GM19455 (cell line): ENCODE results near the gene RPS27L.

Experiments used
- ATAC-seq: cut with Tn5 transposase; IDR thresholded peaks from one replicate; pipeline ENCODE4 v1.9.1; 2021; ENCODE audit not compliant: unreplicated experiment

The RPS27L gene

DNA sequence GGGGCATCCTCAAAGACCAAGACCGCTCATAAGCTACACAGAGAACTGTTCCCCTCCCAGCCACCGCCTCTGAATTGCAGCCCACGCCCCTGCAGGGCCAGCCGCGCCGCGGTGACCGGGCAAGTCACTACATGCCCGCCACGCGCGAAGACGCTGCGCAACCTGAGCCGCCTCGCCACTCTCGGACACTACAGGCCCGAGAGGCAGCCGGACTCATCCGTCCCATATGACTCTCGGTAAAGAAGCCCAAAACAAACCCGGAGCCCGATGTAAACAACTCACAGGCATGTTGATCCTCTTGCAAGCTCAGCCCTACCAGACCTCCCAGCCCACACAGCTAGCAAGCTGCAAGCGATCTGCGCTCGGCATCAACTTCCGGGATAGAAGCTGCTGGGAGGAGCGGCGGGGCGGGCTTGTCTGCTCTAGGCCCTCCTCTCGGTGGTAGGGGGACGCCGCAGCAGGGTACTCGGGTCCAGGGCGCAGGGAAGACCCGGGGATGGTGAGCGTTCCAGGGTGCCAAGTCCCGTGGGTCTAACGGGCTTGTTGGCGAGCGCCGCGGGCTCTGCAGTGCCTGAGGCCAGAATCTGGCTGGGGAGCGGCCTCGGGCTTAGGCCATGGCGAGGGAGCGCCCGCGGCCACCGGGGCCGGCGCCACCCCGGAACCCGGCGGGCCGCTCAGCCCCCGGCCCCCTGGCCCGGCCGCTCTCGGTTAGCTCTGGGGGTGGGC, at the start of gene RPS27L:
Gene RPS27L (minus strand): TSS at position 360 of the 726 bp plus-strand sequence. CDS start 72 bp downstream, at position 288.
- ATAC-seq: peak; percentile 88

- ATAC-seq: no peak
Observed at GRCh38 chr15:63206079-63206478, 48.8 kb upstream of the RPS27L start.

- ATAC-seq: no peak
Observed at GRCh38 chr15:63203451-63204090, 46.3 kb upstream of the RPS27L start.

- no peak for ATAC-seq
Observed at GRCh38 chr15:63202861-63203260, 45.6 kb upstream of the RPS27L start.

DNA sequence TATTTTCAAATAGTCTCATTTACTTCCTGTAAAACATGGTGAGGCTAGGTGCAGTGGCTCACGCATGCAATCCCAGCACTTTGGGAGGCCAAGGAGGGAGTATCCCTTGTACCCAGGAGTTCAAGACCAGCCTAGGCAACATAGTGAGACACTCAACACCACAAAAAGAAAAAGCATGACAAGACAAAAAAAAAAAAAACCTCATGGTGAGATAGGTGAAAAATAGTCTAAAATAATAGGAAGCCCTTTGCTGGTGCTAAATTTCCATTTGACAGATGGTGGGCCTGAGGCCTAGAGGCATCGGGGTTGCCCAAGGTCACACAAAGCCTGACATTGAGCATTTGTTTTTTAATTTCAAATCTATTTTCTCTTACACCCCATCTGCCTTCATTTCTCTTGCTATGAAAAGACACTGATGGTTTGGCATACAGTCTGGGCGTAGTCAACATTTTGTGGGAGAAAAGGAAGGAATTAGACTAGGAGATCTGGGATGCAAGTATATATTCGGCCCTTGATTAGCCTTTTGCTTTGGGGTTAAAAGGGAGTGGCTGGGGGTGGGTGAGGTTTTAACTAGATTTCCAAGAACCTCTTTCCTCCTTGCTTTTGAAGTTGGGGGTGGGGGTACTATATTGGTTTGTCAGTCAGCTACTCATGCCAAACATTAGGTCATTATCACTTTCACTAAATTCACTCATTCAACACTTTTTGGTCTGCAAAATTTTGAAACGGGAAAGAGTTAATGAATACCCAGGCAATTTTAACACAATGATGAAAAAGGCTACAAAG, 43.4 kb upstream of the RPS27L start:
- ATAC-seq: no peak

GRCh38 chr15:63198371-63199250, 41.3 kb upstream of the RPS27L start:
- no peak for ATAC-seq

GRCh38 chr15:63197626-63198025, 40.3 kb upstream of the RPS27L start:
- ATAC-seq: no peak

DNA sequence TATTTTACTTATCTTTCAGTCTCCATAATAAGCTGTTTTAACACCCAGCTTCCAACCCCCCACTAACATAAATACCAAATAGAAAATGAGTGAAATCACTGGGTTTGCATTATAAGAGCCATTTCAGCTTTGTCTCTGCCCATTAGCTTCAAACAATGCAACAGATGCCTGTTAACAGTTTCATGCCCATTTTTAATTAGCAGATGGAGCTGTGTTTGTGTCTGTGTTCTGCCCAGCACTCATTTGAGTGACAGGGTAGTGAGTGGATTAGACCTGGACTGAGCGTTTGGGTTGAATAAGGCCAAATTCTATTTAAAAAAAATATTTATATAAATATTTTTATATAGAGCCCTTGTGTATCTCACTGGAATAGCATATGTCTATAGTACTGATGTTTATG, 39.6 kb upstream of the RPS27L start:
- ATAC-seq: no peak

GRCh38 chr15:63195569-63196015, 38.3 kb upstream of the RPS27L start:
- no peak for ATAC-seq

DNA sequence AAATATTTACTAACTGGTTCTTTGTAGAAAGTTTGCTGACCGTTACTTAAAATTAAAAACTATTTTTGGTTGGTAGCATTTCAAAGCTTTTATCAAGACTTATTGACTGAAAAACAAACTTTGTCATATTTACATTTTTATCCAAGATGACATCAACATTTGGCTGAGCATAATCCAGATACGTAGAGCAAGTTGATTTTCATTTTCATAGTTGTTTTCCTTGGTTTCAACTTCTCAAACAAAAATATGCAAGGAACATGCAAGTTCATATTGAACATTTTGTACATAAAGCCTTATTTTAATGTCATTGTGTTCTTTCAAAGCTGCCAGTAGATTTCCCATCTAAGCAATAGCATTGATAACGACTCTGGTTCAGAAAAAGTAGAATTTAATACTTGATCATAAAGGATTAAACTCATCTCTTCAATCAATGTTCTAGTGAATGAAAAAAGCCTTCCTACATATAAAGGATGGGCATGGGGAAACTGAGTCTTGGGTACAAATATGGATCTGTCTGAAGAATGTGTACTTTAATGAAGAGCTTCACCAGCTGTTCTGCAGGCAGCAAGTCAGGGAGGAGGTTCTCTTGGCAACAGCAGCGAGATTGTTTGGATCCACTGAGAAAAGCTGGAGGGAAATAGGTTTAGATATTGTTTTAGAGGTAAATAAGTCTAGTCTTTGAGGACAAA, 37.7 kb upstream of the RPS27L start:
- no peak for ATAC-seq

GRCh38 chr15:63194302-63194701, 37.0 kb upstream of the RPS27L start:
- no peak for ATAC-seq

DNA sequence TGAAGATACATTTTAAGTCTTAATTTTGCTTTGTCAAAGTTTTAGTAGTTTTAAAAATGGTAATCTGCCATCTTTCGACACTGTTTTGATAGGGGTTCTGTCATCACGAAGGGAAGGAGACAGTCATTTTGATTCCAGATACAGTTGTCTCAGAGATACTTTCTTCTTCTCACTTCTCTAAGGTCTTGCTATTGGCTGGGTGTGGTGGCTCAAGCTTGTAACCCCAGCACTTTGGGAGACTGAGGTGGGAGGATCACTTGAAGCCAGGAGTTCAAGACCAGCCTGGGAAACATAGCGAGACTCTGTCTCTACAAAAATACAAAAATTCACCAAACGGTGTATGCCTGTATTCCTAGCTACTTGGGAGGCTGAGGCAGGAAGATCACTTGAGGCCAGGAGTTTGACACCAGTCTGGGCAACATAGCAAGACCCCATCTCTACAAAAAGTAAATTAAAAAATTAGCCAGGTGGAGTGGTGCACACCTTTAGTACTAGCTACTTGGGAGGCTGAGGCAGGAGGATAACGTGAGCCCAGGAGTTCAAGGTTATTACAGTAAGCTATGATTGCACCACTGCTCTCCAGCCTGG, 35.4 kb upstream of the RPS27L start:
- no peak for ATAC-seq

DNA sequence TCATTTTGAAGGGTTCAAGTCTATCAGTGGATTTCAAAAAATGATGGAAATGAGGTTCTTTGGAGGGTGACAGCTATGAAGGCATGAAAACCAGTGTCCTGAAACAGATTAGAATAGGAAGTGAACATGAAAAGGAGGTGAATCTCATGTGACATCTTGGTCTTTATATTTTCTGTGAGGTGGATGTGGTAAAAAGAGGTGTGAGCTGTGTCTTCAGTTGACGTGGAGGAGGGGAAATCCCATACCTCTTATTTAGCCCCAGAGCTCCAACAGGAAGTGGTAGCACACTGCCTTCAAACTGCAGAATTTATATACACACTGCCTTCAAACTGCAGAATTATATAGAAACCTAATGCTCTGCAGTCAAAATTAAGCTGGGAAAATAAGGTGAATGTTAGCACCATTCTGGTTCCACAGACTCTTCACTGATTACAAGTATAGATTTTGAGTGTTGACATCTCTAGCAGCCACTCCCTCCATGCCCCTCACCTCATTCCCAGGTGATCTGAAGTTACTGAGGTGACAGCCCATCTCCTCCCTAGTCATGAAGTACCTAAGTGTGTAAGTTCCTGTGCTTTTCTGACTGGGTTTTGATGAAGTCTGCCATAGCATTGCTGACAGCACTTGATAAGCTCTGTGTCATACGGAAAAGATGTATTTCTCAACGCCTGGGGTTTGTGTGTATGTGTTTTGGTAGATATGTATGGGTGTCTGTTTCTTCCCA, 34.8 kb upstream of the RPS27L start:
- no peak for ATAC-seq

- no peak for ATAC-seq
Observed at GRCh38 chr15:63190769-63191649, 33.7 kb upstream of the RPS27L start.

DNA sequence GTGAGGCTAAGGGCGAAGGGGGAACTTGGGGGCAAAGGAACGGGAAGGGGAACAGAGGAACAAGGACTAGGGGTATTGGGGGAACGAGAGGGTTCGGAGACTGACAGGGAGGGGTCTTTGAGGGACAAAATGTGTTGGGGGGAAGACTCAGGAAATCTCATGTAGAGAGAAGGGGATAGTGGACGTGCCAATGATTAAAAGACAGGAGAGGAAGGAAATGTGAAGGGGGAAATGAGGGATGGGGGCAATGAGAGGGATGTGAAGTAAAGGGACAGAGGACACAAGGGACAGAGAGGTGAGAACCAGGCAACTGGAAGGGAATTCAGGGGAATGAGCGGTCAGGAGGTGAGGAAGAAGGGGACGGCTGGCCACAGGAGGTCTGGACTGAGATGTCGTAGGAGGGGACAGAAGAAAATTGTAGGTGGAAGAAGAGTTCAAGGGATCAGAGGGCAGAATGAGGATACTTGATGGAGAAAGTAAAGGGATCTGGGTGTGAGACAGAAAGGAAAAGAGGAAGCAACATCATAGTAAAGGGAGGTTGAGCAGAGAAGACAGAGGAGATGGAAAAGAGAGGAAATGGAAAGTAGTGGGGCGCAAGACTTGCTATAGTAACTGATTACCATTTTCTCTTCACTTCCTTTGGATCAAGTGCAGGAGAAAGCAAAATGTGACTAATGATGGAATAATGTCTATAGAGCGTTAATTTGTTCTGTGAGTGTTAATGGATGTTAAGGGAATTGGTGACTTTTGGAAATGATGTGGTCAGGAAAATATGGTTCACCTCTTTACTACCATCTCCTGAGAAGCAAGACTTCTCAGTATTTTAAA, 32.9 kb upstream of the RPS27L start:
- no peak for ATAC-seq

GRCh38 chr15:63188926-63189871, 31.9 kb upstream of the RPS27L start, which contains the start of gene RAB8B:
Gene RAB8B, plus strand, starts transcription at chr15:63189606. Its CDS starts 19 bp downstream, at chr15:63189625.
- peak; percentile 81 for ATAC-seq
